Smooth muscle cell (in vitro differentiated cells): ENCODE data around the gene EIF2S3B. TPM values are rescaled to one million over a fixed set of nuclear protein-coding genes. Genes with fewer than 3 reads are reported as not detected.

Source experiments
- DNase-seq: peaks from one replicate; lab custom pipeline; 2025; ENCODE audit not compliant: unreplicated experiment; lab: John Stamatoyannopoulos, UW
- H2AFZ ChIP-seq: fragments of 200-600 bp; sonication (generic); 2 replicates; pipeline ENCODE4 v1.6.0; 2016; ENCODE audit warnings: antibody characterized with exemption, low read depth, mild to moderate bottlenecking
- H3F3A ChIP-seq: fragments of 200-600 bp; sonication (generic); 2 replicates; pipeline ENCODE4 v1.6.0; 2017; ENCODE audit warnings: antibody characterized with exemption, low read depth
- H3K27ac ChIP-seq: fragments of 200-600 bp; sonication (generic); 2 replicates; pipeline ENCODE4 v1.5.1; 2016; ENCODE audit warnings: low read depth, mild to moderate bottlenecking
- H3K27me3 ChIP-seq: fragments of 200-600 bp; sonication (generic); 2 replicates; pipeline ENCODE4 v1.6.1; 2016; ENCODE audit warnings: low read depth, mild to moderate bottlenecking
- H3K36me3 ChIP-seq: fragments of 200-600 bp; sonication (generic); 2 replicates; pipeline ENCODE4 v1.5.1; 2016; ENCODE audit warnings: low read depth
- H3K4me1 ChIP-seq: fragments of 200-600 bp; sonication (generic); 2 replicates; pipeline ENCODE4 v1.5.1; 2016; ENCODE audit warnings: low read depth
- H3K4me2 ChIP-seq: fragments of 200-600 bp; sonication (generic); 2 replicates; pipeline ENCODE4 v1.6.0; 2016; ENCODE audit warnings: mild to moderate bottlenecking
- H3K4me3 ChIP-seq: fragments of 200-600 bp; sonication (generic); 2 replicates; pipeline ENCODE4 v1.5.1; 2016; ENCODE audit warnings: mild to moderate bottlenecking
- H3K79me2 ChIP-seq: fragments of 200-600 bp; sonication (generic); 2 replicates; pipeline ENCODE4 v1.6.0; 2016; ENCODE audit warnings: low read depth, mild to moderate bottlenecking
- H3K9ac ChIP-seq: fragments of 200-600 bp; sonication (generic); 2 replicates; pipeline ENCODE4 v1.6.0; 2016; ENCODE audit warnings: low read depth
- H3K9me3 ChIP-seq: fragments of 200-600 bp; sonication (generic); replicated peaks from 2 replicates; pipeline ENCODE4 v1.5.1; 2016; ENCODE audit warnings: low read depth
- H4K20me1 ChIP-seq: fragments of 200-600 bp; sonication (generic); 2 replicates; pipeline ENCODE4 v1.6.0; 2016; ENCODE audit warnings: low read depth
- WGBS: methylation state at CpG from one replicate; pipeline ENCODE4 v1.1.7; 2016; ENCODE audit warnings: low lambda C conversion rate; 5-methylcytosine and 5-hydroxymethylcytosine counted together
- polyA plus RNA-seq: library from polyadenylated mRNA; unstranded; fragments of >200 nt; fragmentation: Nextera tagmentation; extraction: Ambion mirVana; gene quantifications from 2 replicates; pipeline ENCODE4 v1.2.1, GENCODE V29; 2016
- total RNA-seq: library from RNA; depleted of rRNA; stranded (reverse); fragments of >200 nt; gene quantifications from 2 replicates; pipeline ENCODE4 v1.2.3, GENCODE V29; 2014
- TF ChIP-seq, protein P1 (sequence below): fragments of 200-600 bp; sonication (generic); IDR thresholded peaks from 2 replicates; pipeline ENCODE4 v1.5.1; 2017; ENCODE audit warnings: borderline replicate concordance, mild to moderate bottlenecking, antibody characterized with exemption; ENCODE audit not compliant: insufficient read depth, poor library complexity, severe bottlenecking

The EIF2S3B gene
- total and polyA plus RNA-seq, 2 experiments from 2014 or later: 0.49 TPM; not detected in 1

DNA sequence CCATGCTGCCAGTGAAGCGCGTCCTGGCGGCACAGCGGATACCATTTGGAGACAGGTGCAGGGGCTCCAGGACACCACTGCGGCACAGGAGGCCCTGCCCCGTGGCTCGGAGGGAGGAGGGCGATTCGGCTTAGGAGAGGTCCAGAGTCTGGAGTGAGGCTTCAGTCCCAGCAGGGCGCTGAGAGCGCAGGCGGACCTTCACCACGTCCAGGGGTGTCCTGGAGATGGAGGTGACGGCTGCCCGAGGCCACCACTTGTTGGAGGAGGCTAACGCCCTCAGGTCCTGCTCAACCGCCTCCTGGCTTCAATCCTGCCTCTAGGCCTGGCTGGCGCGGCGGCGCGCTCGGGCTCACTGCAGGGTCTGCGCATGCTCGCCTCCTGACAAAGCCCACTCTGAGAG is 45.7 kb downstream of the EIF2S3B start:
- no peaks in the 10 kb centered on the region for H3K27me3 ChIP-seq

DNA sequence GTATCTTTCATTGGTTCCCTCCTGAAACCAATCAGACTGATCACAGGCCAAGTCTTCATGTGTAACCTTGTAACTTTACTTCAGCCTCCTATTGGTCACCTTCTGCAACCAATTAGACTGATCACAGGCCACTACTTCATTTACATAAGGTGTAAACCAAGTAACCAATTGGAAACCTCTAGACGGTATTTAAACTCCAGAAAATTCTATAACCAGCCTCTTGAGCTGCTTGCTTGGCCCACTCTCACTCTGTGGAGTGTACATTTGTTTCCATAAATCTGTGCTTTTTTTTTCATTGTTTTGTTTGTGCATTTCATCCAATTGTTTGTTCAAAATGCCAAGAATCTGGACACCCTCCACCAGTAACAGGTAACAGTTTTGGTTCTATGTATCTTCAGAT is 47.5 kb downstream of the EIF2S3B start:
- no peaks in the 10 kb centered on the region for H3K27me3 ChIP-seq
- H3K9me3 ChIP-seq: no peaks in the 10 kb centered on the region
- no peak for DNase-seq
- 89% methylated on average over 1 of the region's 1 CpG for WGBS
- no peak overlapping the region for H2AFZ ChIP-seq
- H3K4me1 ChIP-seq: no peaks in the 10 kb centered on the region
- H3K36me3 ChIP-seq: no peaks in the 10 kb centered on the region
- H3K4me2 ChIP-seq: no peak overlapping the region
- no peaks in the 10 kb centered on the region for H4K20me1 ChIP-seq
- TF ChIP-seq, protein P1, sequence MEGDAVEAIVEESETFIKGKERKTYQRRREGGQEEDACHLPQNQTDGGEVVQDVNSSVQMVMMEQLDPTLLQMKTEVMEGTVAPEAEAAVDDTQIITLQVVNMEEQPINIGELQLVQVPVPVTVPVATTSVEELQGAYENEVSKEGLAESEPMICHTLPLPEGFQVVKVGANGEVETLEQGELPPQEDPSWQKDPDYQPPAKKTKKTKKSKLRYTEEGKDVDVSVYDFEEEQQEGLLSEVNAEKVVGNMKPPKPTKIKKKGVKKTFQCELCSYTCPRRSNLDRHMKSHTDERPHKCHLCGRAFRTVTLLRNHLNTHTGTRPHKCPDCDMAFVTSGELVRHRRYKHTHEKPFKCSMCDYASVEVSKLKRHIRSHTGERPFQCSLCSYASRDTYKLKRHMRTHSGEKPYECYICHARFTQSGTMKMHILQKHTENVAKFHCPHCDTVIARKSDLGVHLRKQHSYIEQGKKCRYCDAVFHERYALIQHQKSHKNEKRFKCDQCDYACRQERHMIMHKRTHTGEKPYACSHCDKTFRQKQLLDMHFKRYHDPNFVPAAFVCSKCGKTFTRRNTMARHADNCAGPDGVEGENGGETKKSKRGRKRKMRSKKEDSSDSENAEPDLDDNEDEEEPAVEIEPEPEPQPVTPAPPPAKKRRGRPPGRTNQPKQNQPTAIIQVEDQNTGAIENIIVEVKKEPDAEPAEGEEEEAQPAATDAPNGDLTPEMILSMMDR: no peak
- H3K4me3 ChIP-seq: no peak overlapping the region
- H3K27ac ChIP-seq: no peak overlapping the region
- no peak overlapping the region for H3K9ac ChIP-seq
- no peaks in the 10 kb centered on the region for H3K79me2 ChIP-seq
- H3F3A ChIP-seq: no peaks in the 10 kb centered on the region

More for the DNA sequence above, 45.7 kb downstream of the EIF2S3B start:
- H3K9ac ChIP-seq: no peak overlapping the region
- no peak overlapping the region for H3K4me2 ChIP-seq
- no peaks in the 10 kb centered on the region for H4K20me1 ChIP-seq
- H3K4me3 ChIP-seq: no peak overlapping the region
- no peak for DNase-seq
- TF ChIP-seq, protein P1: no peak
- H3K27ac ChIP-seq: no peak overlapping the region
- no peak overlapping the region for H2AFZ ChIP-seq
- no peaks in the 10 kb centered on the region for H3K4me1 ChIP-seq
- H3F3A ChIP-seq: no peaks in the 10 kb centered on the region
- H3K9me3 ChIP-seq: no peaks in the 10 kb centered on the region
- WGBS: 97% methylated on average over 25 of the region's 25 CpGs
- H3K36me3 ChIP-seq: no peaks in the 10 kb centered on the region
- H3K79me2 ChIP-seq: no peaks in the 10 kb centered on the region

DNA sequence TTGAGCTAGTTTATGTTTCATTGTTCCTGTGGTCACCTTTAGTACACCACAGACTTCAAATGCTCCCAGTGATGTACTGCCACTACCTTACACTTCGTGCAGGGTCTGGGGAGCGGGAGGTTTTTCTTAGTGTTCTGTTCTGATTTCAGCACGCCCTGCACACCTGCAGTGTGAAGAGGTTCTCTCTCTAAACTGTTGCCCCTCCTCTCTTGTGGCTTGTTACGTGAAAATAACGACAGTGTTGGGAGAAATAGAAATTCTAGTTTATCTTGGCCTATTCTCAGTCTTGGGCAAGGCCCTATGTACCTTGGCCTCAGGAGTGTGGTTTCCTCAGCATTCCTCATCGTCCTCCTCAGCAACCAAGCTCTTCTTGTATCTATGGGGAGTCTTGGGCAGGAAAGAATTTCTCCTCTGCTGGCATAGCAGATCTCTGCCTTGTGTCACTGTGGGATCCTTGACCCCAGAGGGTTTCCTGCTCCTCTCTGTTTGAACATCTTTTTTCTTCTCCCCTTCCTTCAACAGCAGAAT is 48.6 kb downstream of the EIF2S3B start:
- Histone ChIP-seq H3K9me3 (no peaks in the 10 kb centered on the region), H3K9ac (no peak overlapping the region), H3F3A (no peaks in the 10 kb centered on the region), H3K4me3 (no peak overlapping the region), H3K4me2 (no peak overlapping the region), H3K4me1 (no peaks in the 10 kb centered on the region), H2AFZ (no peak overlapping the region), H4K20me1 (no peaks in the 10 kb centered on the region), H3K79me2 (no peaks in the 10 kb centered on the region), H3K36me3 (no peaks in the 10 kb centered on the region), H3K27me3 (no peaks in the 10 kb centered on the region), H3K27ac (no peak overlapping the region)
- 84% methylated on average over 6 of the region's 6 CpGs for WGBS
- DNase-seq: no peak
- TF ChIP-seq, protein P1: no peak

DNA sequence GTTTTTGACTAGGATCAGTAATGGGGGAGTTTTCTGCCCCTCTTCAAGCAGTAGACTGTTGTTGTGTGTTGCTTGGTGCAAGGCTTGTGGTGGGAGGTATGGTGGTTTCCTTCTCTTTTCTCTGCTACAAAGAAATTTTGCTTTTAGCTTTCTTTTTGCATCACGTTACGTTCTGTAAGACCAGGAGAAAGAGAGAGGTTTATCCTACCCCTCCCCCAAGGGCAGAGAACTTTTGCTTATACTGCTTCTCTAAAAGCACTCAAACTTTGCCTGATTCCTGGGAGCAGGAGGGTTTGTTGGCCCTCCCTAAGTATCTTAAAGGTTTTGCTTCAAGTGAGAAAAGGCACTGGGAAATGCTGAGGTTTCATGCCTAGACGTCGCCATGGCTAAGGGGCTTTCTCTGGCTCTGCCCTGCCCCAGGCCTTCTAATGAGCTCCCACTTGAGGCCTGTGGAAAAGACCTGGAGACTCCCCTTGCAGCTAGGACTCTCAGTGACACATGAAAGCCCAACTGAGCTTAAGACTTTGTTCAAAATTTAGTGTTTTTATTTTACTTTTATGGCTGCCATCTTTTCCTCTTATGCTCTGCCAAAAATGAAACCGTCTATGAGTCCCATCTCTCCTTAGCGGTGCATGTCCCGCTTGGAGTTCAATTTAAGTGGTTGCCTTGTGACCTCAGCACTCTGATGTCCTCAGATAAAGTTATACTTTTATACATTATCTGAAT is 49.2 kb downstream of the EIF2S3B start:
- Histone ChIP-seq H4K20me1 (no peaks in the 10 kb centered on the region), H3K4me1 (no peaks in the 10 kb centered on the region), H3K4me2 (no peak overlapping the region), H3K27me3 (no peaks in the 10 kb centered on the region), H3K9ac (no peak overlapping the region), H2AFZ (no peak overlapping the region), H3F3A (no peaks in the 10 kb centered on the region), H3K27ac (no peak overlapping the region), H3K9me3 (no peaks in the 10 kb centered on the region), H3K36me3 (no peaks in the 10 kb centered on the region), H3K4me3 (no peak overlapping the region), H3K79me2 (no peaks in the 10 kb centered on the region)
- 91% methylated on average over 7 of the region's 7 CpGs for WGBS
- TF ChIP-seq, protein P1: no peak
- no peak for DNase-seq
